Stimulated activated CD4-positive, alpha-beta T cell treated with anti-CD3 and anti-CD28 coated beads, Interleukin-1b, Interleukin-23, amount 100 ng/mL, for 4 hours (primary cell): Measurements from ENCODE around the gene SP6.

Source experiments
- DNase-seq, 2 donors: peaks; one replicate each; pipeline ENCODE4 v3.0.0-alpha.2; 2020; ENCODE audit warnings: low read depth in 2 of 2

Gene SP6

DNA sequence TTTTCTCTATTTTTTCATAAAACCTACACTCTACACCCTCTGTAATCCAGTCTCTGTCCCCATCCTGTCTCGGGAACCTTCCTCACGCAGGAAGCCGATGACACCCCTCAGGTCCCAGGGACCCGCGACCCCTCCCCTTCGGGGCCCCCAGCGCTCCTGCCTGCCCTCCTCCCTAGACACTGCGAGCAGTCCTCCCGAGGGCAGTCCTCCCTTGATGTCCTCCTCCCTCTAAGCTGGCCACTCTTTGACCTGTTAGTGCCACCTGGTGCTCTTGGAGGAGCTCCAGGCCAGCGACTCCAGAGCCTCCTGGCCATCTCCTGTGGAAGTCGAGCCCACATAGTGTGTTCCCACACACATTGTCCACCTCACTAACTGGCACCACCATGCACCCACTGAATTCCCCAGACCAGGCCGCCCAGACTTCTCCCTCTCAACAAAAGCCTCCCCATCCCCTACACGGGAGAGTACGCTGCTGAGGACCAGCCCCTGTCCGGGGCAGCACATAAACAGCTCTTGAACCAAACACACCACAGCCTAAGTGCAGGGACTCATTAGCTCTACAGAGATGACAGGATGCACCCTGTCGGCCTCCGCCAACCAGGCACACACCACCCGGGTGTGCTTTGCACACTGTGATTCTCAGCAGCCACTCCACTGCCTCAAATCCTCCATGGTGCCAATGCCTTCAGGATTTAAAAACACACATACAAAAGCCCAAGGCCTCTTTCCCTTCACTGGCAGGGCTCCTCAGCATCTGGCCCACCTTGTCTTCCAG lies 38.6 kb downstream of the SP6 start:
- no peak for DNase-seq

DNA sequence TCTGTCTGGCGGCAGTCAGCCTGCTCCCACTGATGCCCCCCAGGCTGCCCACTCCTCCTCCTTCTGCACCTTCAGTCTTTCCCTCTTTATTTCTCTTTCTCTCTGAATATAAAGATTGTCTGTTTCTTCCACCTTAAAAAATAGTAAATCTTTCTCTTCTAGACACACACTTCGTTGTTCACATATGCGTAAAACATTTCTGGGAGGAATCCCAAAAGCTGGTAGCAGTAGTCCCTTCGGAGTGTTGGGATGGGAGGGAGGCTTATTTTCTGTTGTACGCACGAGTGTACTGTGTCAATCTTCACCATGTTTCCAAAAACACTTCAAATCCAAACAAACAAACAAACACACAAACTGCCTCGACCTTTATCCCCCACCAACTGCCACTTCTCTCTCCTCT lies 39.3 kb downstream of the SP6 start:
- DNase-seq: no peak

DNA sequence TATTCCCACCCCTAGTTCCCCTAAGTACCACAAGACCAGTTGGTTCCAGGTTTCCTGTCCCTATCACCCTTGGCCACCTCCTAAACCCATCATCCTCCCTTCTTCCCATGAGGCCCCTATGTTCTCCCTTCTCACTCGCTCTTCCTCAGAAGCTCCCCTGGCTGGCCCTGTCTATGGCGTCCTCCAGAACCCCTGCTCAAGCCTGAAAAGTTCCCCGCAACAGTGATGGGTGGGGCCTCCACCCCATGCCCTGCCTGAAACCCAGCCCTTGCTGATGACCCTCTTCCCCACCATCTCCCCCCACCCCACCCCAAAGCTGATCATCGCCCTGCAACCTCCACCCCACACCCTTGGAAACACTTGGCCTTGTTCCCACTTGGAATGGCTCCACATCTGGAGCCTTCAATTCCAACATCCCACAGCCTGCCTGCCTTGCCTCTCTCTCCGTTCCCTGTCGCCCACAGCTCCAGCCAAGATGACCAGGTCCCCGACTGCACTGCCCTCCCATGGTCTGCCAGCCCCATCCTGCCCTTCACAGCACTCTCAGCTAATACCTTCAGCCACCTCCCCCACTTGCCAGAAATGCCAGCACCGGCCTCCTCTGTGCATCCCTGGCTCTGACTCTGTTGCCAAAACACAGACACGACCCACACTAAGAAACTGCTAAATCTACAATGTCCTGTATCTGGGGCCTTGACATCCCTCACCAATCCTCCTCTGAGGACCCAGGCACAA lies 39.9 kb downstream of the SP6 start:
- DNase-seq: no peak

DNA sequence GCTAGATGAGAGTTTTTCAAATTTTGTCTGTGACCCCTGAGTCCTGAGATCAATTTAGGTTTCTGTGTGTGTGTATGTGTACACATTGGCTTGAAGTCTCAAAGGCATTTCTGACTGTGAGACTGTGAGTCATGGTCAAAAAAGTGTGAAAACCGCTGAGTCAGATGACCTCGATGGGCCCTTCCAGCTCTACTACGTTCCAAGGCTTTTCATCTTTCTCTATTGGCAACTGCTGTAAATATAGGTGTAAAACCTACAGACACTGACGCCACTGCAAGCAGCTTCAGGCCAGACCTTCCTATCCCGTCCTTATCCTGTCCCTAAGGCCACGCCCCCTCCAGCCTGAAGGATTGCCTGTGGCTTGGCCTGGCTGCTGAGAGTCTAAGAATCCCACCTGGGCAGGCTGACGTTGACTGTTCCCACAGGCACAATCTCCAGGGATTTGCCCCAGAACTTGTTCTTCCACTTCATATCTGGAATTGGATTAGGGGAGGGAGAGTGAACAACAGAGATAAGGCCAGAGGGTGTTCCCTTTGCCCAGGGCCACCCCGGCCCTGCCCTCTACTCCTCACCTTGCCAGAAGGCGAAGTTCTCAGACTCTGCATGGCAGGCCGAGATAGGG lies 40.7 kb downstream of the SP6 start:
- no peak for DNase-seq

DNA sequence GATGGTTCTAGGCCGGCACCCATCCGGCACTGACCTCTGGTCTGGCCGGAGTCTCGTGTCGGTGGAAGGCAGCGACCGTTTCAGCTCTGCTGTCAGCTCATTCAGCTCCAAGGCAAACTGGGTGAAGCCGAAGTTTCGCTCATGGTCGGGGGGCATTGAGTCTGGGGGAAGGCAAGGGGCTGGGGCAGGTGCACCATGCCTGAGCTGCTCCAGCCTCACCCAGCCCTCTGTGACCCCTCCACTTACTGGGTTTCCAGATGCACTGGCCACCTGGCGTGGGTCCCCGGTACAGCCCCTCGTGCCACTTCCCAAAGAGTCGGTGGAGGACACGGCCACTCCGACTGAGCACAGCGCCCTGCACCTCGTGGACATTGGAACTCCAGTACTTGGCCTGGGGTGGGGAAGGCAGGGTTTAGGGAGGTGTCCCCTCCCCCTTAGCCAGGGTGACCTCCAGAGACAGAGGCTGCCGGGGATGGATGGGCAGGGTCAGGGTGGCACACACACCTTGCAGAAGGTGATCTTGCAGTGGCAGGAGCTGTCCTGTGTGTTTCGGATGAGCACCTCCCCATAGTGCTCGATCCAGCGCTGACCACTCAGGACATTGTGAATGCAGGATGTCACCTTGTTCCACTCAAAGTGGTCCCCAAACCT lies 42.0 kb downstream of the SP6 start:
- no peak for DNase-seq

DNA sequence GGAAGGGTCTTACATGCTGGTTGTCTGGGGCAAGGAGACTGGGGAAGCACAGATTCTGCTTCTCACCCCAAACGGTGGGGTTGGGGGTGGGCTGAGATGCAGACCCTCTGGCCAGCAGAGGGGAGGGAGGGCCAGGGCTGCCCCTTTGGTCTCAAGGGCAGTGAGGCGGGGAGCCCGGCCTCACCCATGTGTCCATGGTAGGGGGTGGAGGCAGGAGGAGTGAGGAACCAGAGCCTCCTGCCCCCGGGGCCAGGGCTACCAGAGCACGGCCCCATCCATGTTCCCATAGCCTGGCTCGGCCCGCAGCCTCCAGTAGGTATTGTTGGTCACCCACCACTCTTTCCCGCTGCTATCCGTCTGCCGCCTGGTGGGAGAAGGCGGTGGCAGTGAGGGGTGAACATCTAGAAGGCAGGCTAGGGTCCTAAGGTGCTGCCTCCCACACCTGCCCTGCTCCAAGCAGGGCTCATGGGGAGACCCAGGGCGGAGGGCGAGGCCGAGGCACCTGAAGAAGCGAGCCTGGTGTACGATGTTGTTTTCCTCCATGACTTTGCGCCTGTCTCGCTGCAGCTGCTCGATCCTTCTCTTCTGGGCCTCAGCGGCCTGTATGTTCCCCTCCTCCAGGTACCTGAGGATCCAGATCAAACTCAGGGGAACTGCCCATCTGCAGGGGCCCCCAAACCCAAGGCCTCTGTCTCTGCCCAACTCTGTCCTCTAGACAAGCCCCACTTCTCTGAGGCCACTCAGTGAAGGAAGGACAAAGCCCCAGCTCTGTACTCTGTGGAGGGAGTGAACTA lies 42.7 kb downstream of the SP6 start:
- DNase-seq: no peak

DNA sequence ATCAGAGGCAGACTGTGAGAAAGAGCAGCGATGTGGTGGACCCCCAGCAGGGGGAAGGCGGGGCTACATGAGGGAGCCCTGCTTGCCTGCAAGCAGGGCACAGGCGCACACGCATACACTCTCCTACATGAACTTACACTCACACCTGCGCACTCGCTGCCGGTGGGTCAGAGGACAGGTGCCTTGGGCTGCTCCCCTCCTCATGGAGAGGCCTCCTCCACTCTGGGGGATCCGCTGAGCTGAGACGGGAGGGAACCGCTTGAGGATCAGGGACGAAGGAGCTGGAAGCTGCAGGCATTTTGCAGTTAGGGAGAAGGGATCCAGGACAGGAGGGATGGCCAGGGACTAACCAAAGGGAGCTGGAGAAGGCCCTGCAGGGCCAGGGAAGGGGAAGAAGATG lies 43.5 kb downstream of the SP6 start:
- DNase-seq: no peak

DNA sequence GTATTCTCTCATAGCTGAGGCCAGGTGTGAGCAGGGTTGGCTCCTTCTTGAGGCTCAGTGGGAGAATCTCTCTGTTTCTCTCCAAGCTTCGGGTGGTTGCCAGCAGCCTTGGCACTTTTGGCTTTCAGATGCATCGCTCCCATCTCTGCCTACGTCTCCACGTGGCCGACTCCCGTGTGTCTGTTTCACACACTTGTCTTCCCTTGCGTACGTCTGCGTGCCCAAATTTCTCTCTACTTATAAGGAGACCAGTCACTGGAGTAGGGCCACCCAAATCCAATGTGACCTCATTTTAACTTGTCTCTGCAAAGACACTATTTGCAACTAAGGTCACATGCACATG lies 44.1 kb downstream of the SP6 start:
- no peak for DNase-seq

DNA sequence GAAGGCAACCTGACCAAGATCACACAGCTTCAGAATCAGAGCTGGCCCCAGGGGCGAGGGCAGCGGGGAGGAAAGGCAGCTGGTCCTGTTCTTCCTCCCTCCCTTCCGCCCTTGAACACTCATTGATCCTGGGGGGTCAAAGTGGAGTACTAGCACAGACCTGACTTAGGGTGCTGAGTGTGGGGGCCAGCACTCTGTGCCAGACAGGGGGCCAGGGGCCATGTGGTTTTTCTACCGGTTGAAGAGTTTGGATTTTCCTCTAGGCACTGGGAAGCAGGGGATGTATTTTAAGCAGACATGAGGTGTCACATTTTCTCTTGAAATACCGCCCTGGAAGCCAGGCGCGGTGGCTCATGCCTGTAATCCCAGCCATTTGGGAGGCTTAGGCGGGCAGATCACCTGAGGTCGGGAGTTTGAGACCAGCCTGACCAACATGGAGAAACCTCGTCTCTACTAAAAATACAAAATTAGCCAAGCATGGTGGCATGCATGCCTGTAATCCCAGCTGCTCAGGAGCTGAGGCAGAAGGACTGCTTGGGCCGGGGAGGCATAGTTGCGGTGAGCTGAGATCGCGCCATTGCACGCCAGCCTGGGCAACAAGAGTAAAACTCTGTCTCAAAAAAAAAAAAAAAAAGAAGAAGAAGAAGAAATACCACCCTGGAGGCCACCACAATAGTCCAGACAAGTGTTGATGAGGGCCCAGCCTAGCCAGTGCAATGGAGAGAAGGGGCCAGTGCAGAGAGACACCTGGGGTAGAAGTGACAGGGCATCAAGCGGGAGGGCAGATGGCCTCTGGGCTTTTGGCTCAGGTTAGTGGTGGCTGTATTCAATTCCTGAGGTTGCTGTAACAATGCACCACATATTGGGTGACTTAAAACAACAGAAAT lies 44.7 kb downstream of the SP6 start:
- no peak for DNase-seq

DNA sequence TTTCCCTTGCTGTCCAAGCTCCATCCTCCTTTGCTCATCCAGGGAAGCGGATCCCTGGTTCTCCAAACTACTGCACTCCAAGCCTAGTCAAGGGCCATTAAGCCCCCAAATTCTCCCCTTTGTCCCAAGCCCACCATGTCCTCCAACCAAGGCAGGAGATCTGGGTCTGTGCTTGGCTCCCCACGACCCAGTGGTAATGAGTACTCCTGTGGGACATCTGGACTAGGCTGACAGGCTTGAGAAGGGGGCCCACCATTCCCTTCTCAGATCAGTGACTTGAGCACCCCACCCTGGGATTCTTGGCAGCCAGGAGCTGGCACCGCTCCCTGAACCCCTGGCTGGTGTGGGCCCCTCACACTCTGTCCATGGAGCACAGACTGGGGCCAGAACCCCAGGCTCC lies 46.5 kb downstream of the SP6 start:
- DNase-seq: no peak

DNA sequence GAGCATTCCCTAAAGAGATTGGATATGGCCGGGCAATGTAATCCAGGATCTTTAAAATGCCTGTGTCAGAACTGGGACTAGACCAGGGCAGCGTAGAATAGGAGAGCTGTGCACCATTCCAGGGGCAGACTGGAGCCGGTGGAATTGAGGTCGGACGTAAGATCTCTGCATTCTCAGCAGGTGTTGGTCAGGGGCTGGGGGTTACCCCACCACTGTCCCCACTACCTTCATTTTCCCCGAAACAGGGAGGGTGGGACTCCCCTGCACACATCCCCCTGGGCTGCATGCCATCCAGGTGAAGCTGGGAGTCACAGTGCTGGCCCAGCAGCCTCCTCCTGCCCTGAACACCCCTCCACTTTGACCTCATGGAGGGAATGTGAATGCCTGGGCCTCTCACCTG lies 47.2 kb downstream of the SP6 start:
- no peak for DNase-seq

DNA sequence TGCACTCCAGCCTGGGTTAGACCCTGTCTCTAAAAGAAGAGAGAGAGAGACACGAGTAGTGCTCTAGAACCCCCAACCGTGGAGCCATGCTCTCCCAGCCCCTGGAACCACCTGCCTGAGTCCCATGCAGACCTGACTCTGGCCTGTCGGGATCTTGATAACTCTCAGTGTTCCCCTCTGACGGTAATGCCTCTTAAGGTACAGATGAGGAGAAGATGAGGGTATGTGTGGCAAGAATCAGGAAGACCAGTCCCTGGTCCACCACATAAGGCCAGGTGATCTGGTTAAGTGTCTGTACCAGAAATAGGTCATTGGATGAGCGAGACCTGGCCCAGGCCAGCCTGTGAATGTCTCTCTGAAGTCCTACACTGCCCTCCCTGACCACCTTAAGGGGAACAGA lies 47.8 kb downstream of the SP6 start:
- DNase-seq: no peak

DNA sequence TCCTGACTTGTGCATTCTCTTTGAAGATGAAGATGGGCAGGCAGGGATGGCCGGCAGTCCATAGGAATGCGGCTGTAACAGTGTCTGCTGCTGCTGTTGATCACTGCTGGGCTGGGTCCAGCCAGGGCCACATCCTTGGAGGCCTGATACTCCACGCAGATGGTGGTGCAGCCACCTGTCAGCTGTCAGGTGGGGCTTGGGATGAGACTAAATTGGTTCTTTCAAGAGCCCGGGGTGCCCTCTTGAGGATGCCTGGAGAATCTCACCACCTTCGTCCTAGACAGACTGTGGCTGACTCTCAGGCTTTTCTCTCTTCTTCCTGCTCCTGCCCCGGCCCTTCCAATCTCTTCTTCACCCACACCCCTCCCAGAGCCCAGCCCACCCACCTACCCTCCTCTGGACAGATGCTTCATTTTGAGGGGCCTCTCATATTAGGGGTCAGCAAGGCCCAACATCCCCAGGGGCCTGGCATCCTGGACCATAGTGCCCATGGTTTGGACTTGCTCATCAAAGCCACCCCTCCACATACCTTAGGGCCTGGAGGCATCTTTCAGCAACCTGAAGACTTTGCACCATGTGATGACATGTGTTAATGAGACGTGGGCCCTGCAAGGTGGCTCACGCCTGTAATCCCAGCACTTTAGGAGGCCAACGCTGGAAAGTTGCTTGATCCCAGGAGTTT lies 48.5 kb downstream of the SP6 start:
- peak; percentile 41 to 63 for DNase-seq

DNA sequence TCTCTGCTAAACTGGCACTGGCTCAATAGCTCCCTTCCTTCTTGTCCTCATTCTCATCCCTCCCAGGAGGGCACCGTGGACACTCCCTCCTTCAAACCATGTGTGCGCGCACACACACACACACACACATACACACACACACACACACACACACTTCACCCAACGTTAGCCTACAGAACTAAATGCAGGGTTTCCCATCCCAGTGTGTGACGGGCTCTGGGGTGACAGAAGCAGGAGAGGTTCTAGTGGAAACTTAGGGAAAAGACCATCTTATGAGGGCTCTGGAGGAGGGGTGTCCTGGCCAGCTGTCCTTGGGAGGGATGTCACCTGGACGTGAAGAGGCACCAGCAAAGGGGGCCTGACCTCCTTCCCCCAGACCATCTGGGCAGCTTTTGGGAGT lies 49.1 kb downstream of the SP6 start:
- no peak for DNase-seq

DNA sequence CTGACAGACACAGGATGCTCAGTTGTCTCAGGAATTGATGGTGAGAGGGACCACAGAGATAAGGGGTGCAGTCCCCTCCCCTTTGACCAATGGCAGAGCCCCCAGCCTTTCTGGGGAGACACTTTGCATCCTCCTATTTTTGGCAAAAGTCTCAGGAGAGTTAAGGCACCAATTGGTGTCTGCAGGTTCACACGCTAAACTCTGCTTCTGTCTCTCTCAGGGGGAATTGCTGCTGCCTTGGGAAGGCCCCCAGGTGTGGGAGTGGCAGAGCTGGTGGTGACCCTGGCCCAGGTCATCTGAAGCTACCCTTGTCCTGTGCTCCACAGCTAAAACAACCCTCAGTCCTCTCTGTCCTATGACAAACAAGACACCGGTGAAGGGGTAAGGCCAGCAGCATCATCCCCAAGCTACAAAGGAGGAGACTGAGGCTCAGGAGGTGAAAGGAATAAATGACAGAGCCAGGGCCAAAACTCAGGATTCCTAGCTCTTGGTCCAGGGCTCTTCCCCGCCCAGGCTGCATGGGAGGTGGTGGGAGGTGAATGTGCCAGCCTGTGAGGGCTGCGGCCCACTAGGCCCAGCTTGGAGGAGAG lies 49.7 kb downstream of the SP6 start:
- DNase-seq: no peak

DNA sequence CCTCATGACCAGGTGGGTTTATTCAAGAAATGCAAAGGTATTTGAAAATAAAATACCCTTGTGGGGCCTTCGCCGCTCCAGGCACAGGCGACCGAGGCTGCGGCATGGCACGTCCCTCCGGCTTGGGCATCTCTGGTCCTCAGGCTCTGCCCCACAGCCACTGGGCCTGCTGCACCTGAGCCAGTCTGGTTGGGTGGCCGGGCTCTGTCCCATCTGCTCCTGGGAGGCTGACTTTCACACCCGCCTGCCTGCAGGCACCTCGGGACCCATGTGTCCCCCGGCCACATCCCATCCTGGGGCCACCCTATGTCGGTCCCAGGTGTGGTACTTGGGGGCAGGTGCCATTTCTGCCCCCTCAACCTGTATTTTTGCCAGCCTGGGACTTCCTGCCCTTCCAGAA lies 50.3 kb downstream of the SP6 start:
- DNase-seq: no peak

DNA sequence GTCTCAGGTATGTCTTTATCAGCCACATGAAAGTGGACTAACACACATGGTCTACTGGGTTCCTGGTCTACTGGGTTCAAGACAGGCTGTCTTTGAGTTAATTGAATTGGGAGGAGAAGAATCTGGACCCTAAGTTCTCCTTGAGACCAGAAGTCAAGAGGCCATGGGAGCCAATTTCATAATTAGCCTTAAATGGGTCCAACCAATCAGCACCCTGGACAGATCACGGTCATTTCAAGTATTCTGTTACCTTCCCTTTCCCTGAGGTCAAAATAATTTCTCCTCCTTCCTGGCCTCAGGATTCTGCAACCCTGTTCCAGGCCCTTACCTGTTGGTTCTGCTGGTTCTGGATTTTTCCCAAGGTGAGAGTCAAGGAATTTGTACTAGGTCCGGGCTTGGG lies 53.2 kb downstream of the SP6 start:
- DNase-seq: no peak
